Calu3 (cell line): ENCODE results near the gene PTOV1. TPM values are rescaled to one million over a fixed set of nuclear protein-coding genes. Genes with fewer than 3 reads are reported as not detected.

Experiments used
- BruUV-seq: library from RNA; stranded (reverse); fragments of 400-500 nt; replicated peaks from 2 replicates; lab custom pipeline; 2021; lab: Mats Ljungman, UMichigan
- CTCF ChIA-PET: fragments of 300-600 bp; sonication (Branson Sonifier 250); formaldehyde crosslinking; loops from one replicate; lab custom pipeline; 2022; ENCODE audit warnings: antibody characterized with exemption; lab: Charles Lee
- DNase-seq: peaks from one replicate; pipeline ENCODE4 v3.0.0; 2022
- H3K27ac Mint-ChIP-seq: one replicate; pipeline ENCODE4 v1.8.0; 2022; ENCODE audit warnings: mixed read lengths; ENCODE audit not compliant: unreplicated experiment
- H3K27me3 Mint-ChIP-seq: one replicate; pipeline ENCODE4 v1.8.0; 2022; ENCODE audit warnings: mixed read lengths; ENCODE audit not compliant: unreplicated experiment
- H3K36me3 Mint-ChIP-seq: one replicate; pipeline ENCODE4 v1.8.0; 2022; ENCODE audit warnings: mild to moderate bottlenecking, moderate library complexity, mixed read lengths; ENCODE audit not compliant: insufficient read depth, unreplicated experiment
- H3K4me1 Mint-ChIP-seq: one replicate; pipeline ENCODE4 v1.8.0; 2022; ENCODE audit warnings: mild to moderate bottlenecking, low read depth, mixed read lengths; ENCODE audit not compliant: unreplicated experiment
- H3K4me3 Mint-ChIP-seq: one replicate; pipeline ENCODE4 v1.8.0; 2022; ENCODE audit warnings: mild to moderate bottlenecking, low read depth, moderate library complexity, mixed read lengths; ENCODE audit not compliant: unreplicated experiment
- H3K9me3 Mint-ChIP-seq: one replicate; pipeline ENCODE4 v1.8.0; 2022; ENCODE audit warnings: low read depth, mixed read lengths; ENCODE audit not compliant: unreplicated experiment
- intact Hi-C: fragments of 100-400 bp; cut with micrococcal nuclease; formaldehyde crosslinking; loops from one replicate; pipeline ENCODE4 v1.10.0; 2022; ENCODE audit not compliant: unreplicated experiment
- total RNA-seq: library from RNA; stranded (reverse); gene quantifications from 2 replicates; pipeline ENCODE4 v1.2.3, GENCODE V29; 2022
- TF ChIP-seq, protein P1 (sequence below): fragments of 200-600 bp; IDR thresholded peaks from one replicate; pipeline ENCODE4 v1.8.0; 2022; ENCODE audit warnings: antibody characterized with exemption; ENCODE audit not compliant: unreplicated experiment

PTOV1 gene
- total RNA-seq, 1 experiment from 2014 or later: 256 TPM

DNA sequence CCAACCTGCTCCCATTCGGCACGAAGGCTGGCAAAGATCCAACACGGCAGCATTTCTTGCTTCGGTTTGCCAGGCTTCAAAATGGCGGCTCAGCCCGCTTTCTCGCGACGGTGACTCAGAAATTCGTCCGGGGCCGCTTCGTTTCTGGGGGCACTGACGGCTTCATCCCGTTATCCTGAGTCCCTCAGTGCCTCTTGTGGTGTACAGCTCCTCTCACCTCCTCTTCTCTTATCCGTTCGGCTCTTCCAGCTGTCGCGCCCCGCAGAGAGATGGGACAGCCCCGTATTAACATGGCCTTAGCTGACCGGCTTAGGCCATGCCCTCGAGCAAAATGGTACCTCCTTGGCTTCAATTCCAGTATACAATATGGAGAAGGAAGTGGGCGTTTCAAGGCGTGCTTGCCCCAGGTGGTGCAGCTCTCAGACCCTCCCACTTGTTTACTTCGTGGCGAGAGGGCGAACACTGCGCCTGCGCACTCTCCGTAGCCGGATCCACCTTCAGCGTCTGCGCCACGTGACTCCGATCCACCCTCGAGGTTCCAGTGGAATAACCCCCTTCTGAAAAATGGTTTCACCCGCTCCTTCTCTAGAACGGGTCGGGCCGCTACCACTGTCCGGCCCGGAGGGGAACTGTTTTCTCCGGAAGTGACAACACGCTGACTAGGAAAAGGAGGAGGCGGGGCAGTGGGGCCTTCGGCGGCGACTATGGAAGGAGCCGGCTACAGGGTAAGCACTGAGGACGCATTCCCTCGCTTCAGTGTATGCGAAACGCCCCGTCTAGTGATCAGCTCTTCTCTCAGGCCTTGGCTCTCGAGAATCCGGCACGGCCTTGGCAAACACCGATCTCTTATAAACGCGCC lies 26.3 kb downstream of the PTOV1 start, which contains the start of the genes AKT1S1 and TBC1D17:
Gene AKT1S1, minus strand, starts transcription at position 336 of the 859 bp plus-strand sequence. CDS start 4,060 bp downstream, outside the sequence.
Gene TBC1D17, plus strand, starts transcription at position 683 of the 859 bp plus-strand sequence. Its CDS starts 22 bp downstream, at position 705.
- peak; percentile 99 for DNase-seq
- intact Hi-C loops: no loop called here
- H3K4me3 Mint-ChIP-seq: no peak within 1 kb of the TSS
- TF ChIP-seq, protein P1, sequence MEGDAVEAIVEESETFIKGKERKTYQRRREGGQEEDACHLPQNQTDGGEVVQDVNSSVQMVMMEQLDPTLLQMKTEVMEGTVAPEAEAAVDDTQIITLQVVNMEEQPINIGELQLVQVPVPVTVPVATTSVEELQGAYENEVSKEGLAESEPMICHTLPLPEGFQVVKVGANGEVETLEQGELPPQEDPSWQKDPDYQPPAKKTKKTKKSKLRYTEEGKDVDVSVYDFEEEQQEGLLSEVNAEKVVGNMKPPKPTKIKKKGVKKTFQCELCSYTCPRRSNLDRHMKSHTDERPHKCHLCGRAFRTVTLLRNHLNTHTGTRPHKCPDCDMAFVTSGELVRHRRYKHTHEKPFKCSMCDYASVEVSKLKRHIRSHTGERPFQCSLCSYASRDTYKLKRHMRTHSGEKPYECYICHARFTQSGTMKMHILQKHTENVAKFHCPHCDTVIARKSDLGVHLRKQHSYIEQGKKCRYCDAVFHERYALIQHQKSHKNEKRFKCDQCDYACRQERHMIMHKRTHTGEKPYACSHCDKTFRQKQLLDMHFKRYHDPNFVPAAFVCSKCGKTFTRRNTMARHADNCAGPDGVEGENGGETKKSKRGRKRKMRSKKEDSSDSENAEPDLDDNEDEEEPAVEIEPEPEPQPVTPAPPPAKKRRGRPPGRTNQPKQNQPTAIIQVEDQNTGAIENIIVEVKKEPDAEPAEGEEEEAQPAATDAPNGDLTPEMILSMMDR: no peak
- no TSS peak for BruUV-seq
- H3K4me1 Mint-ChIP-seq: peaks cover 17% of the 10 kb centered on the region
- H3K9me3 Mint-ChIP-seq: no peaks in the 10 kb centered on the region
- H3K27ac Mint-ChIP-seq: no peak within 1 kb of the TSS
- CTCF ChIA-PET: interaction anchor here (1.3 kb wide), 1 partner anchor 21 kb away, joined by 3 read pairs; no protein-coding TSS in a partner anchor
- peaks cover 5% of the 10 kb centered on the region for H3K36me3 Mint-ChIP-seq
- no peaks in the 10 kb centered on the region for H3K27me3 Mint-ChIP-seq

DNA sequence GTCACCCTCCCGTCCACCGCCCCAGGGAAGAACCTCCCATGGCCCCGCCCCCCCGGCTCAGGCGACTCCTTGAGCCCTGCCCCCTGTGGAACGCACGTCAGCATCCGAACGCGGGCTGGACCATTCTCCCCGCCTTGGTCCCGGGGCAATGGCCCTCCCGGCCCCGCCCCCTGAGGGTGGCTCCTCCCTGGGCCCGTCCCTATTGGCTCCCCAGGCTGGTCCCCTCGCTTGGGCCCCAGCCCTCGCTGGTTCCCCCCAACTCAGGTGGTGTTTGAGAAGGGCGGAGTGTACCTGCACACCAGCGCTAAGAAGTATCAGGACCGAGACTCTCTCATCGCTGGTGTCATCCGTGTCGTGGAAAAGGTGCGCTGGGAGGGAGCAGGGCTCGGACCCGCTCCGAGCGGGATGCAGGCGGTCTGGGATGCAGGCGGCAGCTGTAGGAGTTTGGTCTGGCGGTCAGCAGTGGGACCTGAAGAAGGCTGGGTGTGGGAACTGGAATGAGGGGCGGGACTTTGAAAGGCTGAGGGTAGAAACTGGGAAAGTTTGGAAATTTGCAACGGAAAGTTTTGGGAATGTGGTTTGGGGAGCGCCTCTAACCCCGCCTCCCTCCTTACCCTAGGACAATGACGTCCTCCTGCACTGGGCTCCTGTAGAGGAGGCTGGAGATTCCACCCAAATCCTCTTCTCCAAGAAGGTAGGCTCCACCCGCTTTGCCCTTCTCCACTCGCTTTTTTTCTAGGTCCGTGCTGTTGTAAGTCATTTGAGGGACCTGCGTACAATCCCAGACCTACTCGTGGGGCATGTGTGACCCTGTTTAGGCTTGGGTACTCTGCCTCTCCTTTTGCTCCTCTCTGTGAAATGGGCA lies 27.2 kb downstream of the PTOV1 start:
- H3K9me3 Mint-ChIP-seq: no peaks in the 10 kb centered on the region
- no TSS peak for BruUV-seq

GRCh38 chr19:49878744-49879070 lies 27.7 kb downstream of the PTOV1 start:
- Mint-ChIP-seq H3K36me3 (no peaks in the 10 kb centered on the region), H3K9me3 (no peaks in the 10 kb centered on the region), H3K27me3 (no peaks in the 10 kb centered on the region), H3K4me3 (no peak overlapping the region), H3K4me1 (peaks cover 17% of the 10 kb centered on the region), H3K27ac (no peak overlapping the region)
- intact Hi-C loops: no loop called here
- CTCF ChIA-PET: interaction anchor here (1.4 kb wide), 1 partner anchor 9 kb away, joined by 3 read pairs; no protein-coding TSS in a partner anchor
- TF ChIP-seq, protein P1: no peak
- no peak for DNase-seq
- BruUV-seq: no TSS peak

More for the DNA sequence above, 27.2 kb downstream of the PTOV1 start:
- H3K4me3 Mint-ChIP-seq: no peak overlapping the region
- H3K27me3 Mint-ChIP-seq: no peaks in the 10 kb centered on the region
- CTCF ChIA-PET: interaction anchor here (1.4 kb wide), 1 partner anchor 9 kb away, joined by 3 read pairs; no protein-coding TSS in a partner anchor
- H3K27ac Mint-ChIP-seq: no peak overlapping the region
- TF ChIP-seq, protein P1: no peak
- no peaks in the 10 kb centered on the region for H3K36me3 Mint-ChIP-seq
- intact Hi-C loops: no loop called here
- peaks cover 17% of the 10 kb centered on the region for H3K4me1 Mint-ChIP-seq
- DNase-seq: peak; percentile 100

DNA sequence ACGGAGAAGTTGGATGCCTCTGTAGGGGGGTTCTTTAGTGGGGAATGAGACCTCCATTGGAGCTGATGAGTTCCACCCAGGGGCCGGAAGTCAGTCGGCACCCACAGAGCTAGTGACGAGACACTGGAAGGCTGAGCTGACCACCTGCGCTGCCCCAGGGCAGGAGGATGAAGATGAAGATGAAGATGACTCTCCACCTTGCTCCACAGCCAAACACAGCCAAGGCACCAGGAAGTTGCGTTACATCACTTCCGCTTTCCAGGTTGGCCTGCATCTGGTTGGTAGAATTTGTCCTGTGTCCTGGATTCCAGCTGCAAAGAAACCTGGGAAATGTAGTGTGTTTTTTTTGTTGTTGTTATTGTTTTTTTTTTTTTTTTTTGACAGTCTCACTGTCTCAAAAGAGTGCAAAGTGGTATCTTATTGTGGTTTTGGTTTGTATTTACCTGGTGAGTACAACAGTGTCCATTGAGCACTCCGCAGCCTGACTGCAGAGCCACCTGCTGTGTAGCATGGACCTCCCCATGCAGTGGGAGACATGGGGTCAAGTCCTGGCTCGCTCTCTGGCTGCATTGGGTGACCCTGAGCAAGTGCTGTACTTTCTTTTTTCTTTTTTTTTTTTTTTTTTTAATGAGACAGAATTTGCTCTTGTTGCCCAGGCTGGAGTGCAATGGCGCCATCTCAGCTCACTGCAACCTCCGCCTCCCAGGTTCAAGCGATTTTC lies 28.4 kb downstream of the PTOV1 start:
- intact Hi-C loops: no loop called here

More for the DNA sequence above, 28.4 kb downstream of the PTOV1 start:
- TF ChIP-seq, protein P1: no peak
- Mint-ChIP-seq H3K4me3 (no peak overlapping the region), H3K9me3 (no peaks in the 10 kb centered on the region), H3K36me3 (no peaks in the 10 kb centered on the region), H3K27me3 (no peaks in the 10 kb centered on the region), H3K27ac (no peak overlapping the region), H3K4me1 (peaks cover 17% of the 10 kb centered on the region)
- CTCF ChIA-PET: interaction anchor here (1.4 kb wide), 1 partner anchor 10 kb away, joined by 3 read pairs; no protein-coding TSS in a partner anchor
- no TSS peak for BruUV-seq
- DNase-seq: no peak
